Liver (tissue), 9 donors: ENCODE data around the gene CUX1. TPM values are rescaled to one million over a fixed set of nuclear protein-coding genes. Genes with fewer than 3 reads are reported as not detected.
"Not testable (repeated sequence)": the region's sequence is repeated elsewhere in the genome, so short reads cannot be mapped to it uniquely, and the experiment has no call there.

ENCODE experiments used
- DNase-seq: peaks from one replicate; pipeline ENCODE4 v3.0.0-alpha.2; 2017; ENCODE audit warnings: low spot score
- H3K27ac ChIP-seq, 2 donors: one replicate each; pipeline ENCODE4 v1.7.0; 2013; ENCODE audit warnings: inconsistent platforms in 2 of 2, low read length in 2 of 2, control low read depth in 1 of 2, low read depth in 1 of 2, mild to moderate bottlenecking in 1 of 2
- H3K27me3 ChIP-seq, 4 donors: one replicate each; pipeline versions ENCODE4 v1.6.1 to v1.7.0; 2013; ENCODE audit warnings: low read length in 3 of 4, inconsistent platforms in 1 of 4, mild to moderate bottlenecking in 1 of 4, moderate library complexity in 1 of 4; ENCODE audit not compliant: control insufficient read depth in 4 of 4, insufficient read depth in 4 of 4
- H3K36me3 ChIP-seq, 4 donors: one replicate each; pipeline versions ENCODE4 v1.6.1 to v1.7.0; 2013; ENCODE audit warnings: low read length in 3 of 4, mild to moderate bottlenecking in 3 of 4, low read depth in 1 of 4, moderate library complexity in 1 of 4; ENCODE audit not compliant: control insufficient read depth in 4 of 4, insufficient read depth in 3 of 4
- H3K4me1 ChIP-seq, 4 donors: one replicate each; pipeline versions ENCODE4 v1.6.1 to v1.7.0; 2013; ENCODE audit warnings: low read length in 3 of 4, mild to moderate bottlenecking in 3 of 4, moderate library complexity in 1 of 4; ENCODE audit not compliant: control insufficient read depth in 4 of 4, insufficient read depth in 4 of 4
- H3K4me3 ChIP-seq, 3 donors: one replicate each; pipeline versions ENCODE4 v1.6.1 to v1.7.0; 2013; ENCODE audit warnings: low read length in 3 of 3, control low read depth in 1 of 3, low read depth in 1 of 3, mild to moderate bottlenecking in 1 of 3
- H3K9ac ChIP-seq, 2 donors: one replicate each; pipeline ENCODE4 v1.7.0; 2013; ENCODE audit warnings: low read length in 2 of 2, mild to moderate bottlenecking in 2 of 2, moderate library complexity in 2 of 2, control low read depth in 1 of 2, low read depth in 1 of 2
- H3K9me3 ChIP-seq, 4 donors: one replicate each; pipeline versions ENCODE4 v1.6.1 to v1.7.0; 2013; ENCODE audit warnings: low read length in 3 of 4; ENCODE audit not compliant: control insufficient read depth in 4 of 4
- EGR1 ChIP-seq, 2 donors: IDR thresholded peaks; 2 replicates each; pipeline ENCODE4 v1.6.1; 2016 to 2018; ENCODE audit warnings: antibody characterized with exemption in 2 of 2, low read depth in 2 of 2
- FOXA2 ChIP-seq: IDR thresholded peaks from 2 replicates; pipeline ENCODE4 v1.6.1; 2016; ENCODE audit warnings: antibody characterized with exemption
- RAD21 ChIP-seq, 2 donors: IDR thresholded peaks; 2 replicates each; pipeline ENCODE4 v1.6.1; 2016; ENCODE audit warnings: antibody characterized with exemption in 2 of 2, mild to moderate bottlenecking in 2 of 2
- RXRA ChIP-seq, 2 donors: IDR thresholded peaks; 2 replicates each; pipeline ENCODE4 v1.6.1; 2017 to 2018; ENCODE audit warnings: antibody characterized with exemption in 2 of 2, mild to moderate bottlenecking in 1 of 2
- TAF1 ChIP-seq: conservative IDR thresholded peaks from 2 replicates; pipeline ENCODE4 v1.6.1; 2016; ENCODE audit warnings: antibody characterized with exemption, mild to moderate bottlenecking
- YY1 ChIP-seq: IDR thresholded peaks from 2 replicates; pipeline ENCODE4 v1.6.1; 2016; ENCODE audit warnings: antibody characterized with exemption, mild to moderate bottlenecking
- WGBS: extraction: QIAGEN DNeasy Blood & Tissue Kit; methylation state at CpG from one replicate; pipeline ENCODE4 v1.1.7; 2013; 5-methylcytosine and 5-hydroxymethylcytosine counted together
- polyA plus RNA-seq, 2 donors: library from polyadenylated mRNA; stranded (reverse) in 1 of 2; unstranded in 1 of 2; fragments of 200-250 nt in 1 of 2; fragments of >200 nt in 1 of 2; fragmentation: Nextera tagmentation in 1 of 2; extraction: Ambion mirVana in 1 of 2; gene quantifications; one replicate each; pipeline versions ENCODE4 v1.2.1 to v1.2.3, GENCODE V29; 2013 to 2015
- total RNA-seq, 2 donors: library from RNA; depleted of rRNA; stranded (reverse); fragments of >200 nt; gene quantifications; one replicate each; pipeline ENCODE4 v1.2.3, GENCODE V29; 2014
- TF ChIP-seq, protein P1 (sequence below): fragments of 150-350 bp; IDR thresholded peaks from 2 replicates; pipeline ENCODE4 v1.5.1; 2017; ENCODE audit warnings: improper control_type of control experiment, low read depth, low read length; ENCODE audit not compliant: missing input control
- TF ChIP-seq, protein P2 (sequence below): IDR thresholded peaks from 2 replicates; pipeline ENCODE4 v1.6.1; 2016; ENCODE audit warnings: antibody characterized with exemption, mild to moderate bottlenecking
- TF ChIP-seq, protein P3 (sequence below): IDR thresholded peaks from 2 replicates; pipeline ENCODE4 v1.6.1; 2016; ENCODE audit warnings: antibody characterized with exemption
- TF ChIP-seq, protein P4 (sequence below): IDR thresholded peaks from 2 replicates; pipeline ENCODE4 v1.6.1; 2016; ENCODE audit warnings: antibody characterized with exemption
- donor health status: healthy.
- donor health status: healthy.
- donor health status: healthy.
- donor health status: healthy.
- donor health status: healthy.

CUX1 gene
- total and polyA plus RNA-seq, 4 donors, result 18.6 to 40.6 (median 21.4) TPM

DNA sequence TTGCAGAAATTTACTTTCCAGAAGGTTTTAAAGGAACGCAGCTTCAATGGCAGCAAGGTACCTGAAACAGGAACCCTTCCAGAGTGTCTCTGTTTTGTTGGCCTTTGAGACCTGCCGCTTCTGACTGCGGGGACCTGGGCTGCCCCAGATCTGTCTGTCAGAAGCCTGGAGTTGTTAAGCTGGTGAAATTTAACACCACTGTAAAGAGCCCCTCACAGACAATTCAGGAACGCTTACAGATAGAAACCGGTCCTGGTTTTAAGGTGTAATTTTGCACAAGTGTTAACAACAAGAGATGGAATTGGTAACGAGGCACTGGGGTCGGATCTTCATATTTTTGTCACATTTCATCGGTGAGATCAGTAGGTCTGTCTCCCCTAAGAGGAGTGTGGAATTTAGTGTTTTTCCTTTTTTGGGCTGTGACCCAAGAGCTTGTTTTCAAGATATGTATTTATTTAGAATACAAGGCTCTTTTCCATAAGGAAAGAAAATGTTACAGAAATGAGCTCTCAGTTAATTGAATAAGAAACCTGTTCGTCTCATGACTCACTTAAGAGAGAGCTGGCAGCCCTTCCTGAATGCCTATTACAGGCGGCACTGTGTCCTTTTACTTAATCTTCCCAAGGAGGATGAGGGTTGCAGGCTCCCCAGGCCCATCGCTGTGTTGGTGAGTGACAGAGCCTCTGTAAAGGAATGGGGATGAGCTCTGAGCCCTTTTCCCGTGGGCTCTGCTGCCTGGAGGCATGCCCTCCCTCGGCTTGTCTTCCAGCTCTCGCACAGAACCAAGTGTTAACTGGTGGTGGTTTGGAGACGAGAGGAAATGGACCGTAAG lies 168.7 kb downstream of the CUX1 start:
- no peaks in the 10 kb centered on the region for H3K4me1 ChIP-seq
- H3K36me3 ChIP-seq, result no peaks in the 10 kb centered on the region
- DNase-seq, result no peak
- no peaks in the 10 kb centered on the region for H3K9me3 ChIP-seq
- H3K4me3 ChIP-seq, result no peak overlapping the region
- H3K27ac ChIP-seq, result no peak overlapping the region
- TF ChIP-seq, protein P1, sequence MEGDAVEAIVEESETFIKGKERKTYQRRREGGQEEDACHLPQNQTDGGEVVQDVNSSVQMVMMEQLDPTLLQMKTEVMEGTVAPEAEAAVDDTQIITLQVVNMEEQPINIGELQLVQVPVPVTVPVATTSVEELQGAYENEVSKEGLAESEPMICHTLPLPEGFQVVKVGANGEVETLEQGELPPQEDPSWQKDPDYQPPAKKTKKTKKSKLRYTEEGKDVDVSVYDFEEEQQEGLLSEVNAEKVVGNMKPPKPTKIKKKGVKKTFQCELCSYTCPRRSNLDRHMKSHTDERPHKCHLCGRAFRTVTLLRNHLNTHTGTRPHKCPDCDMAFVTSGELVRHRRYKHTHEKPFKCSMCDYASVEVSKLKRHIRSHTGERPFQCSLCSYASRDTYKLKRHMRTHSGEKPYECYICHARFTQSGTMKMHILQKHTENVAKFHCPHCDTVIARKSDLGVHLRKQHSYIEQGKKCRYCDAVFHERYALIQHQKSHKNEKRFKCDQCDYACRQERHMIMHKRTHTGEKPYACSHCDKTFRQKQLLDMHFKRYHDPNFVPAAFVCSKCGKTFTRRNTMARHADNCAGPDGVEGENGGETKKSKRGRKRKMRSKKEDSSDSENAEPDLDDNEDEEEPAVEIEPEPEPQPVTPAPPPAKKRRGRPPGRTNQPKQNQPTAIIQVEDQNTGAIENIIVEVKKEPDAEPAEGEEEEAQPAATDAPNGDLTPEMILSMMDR, result no peak
- TF ChIP-seq RXRA (IDR thresholded peaks at IDR 0.05) (no peak), RAD21 (IDR thresholded peaks at IDR 0.05) (no peak), TAF1 (no peak), YY1 (no peak), FOXA2 (no peak)
- TF ChIP-seq, protein P2, sequence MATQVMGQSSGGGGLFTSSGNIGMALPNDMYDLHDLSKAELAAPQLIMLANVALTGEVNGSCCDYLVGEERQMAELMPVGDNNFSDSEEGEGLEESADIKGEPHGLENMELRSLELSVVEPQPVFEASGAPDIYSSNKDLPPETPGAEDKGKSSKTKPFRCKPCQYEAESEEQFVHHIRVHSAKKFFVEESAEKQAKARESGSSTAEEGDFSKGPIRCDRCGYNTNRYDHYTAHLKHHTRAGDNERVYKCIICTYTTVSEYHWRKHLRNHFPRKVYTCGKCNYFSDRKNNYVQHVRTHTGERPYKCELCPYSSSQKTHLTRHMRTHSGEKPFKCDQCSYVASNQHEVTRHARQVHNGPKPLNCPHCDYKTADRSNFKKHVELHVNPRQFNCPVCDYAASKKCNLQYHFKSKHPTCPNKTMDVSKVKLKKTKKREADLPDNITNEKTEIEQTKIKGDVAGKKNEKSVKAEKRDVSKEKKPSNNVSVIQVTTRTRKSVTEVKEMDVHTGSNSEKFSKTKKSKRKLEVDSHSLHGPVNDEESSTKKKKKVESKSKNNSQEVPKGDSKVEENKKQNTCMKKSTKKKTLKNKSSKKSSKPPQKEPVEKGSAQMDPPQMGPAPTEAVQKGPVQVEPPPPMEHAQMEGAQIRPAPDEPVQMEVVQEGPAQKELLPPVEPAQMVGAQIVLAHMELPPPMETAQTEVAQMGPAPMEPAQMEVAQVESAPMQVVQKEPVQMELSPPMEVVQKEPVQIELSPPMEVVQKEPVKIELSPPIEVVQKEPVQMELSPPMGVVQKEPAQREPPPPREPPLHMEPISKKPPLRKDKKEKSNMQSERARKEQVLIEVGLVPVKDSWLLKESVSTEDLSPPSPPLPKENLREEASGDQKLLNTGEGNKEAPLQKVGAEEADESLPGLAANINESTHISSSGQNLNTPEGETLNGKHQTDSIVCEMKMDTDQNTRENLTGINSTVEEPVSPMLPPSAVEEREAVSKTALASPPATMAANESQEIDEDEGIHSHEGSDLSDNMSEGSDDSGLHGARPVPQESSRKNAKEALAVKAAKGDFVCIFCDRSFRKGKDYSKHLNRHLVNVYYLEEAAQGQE, result no peak
- TF ChIP-seq, protein P3, sequence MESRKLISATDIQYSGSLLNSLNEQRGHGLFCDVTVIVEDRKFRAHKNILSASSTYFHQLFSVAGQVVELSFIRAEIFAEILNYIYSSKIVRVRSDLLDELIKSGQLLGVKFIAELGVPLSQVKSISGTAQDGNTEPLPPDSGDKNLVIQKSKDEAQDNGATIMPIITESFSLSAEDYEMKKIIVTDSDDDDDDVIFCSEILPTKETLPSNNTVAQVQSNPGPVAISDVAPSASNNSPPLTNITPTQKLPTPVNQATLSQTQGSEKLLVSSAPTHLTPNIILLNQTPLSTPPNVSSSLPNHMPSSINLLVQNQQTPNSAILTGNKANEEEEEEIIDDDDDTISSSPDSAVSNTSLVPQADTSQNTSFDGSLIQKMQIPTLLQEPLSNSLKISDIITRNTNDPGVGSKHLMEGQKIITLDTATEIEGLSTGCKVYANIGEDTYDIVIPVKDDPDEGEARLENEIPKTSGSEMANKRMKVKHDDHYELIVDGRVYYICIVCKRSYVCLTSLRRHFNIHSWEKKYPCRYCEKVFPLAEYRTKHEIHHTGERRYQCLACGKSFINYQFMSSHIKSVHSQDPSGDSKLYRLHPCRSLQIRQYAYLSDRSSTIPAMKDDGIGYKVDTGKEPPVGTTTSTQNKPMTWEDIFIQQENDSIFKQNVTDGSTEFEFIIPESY, result no peak
- TF ChIP-seq, protein P4, sequence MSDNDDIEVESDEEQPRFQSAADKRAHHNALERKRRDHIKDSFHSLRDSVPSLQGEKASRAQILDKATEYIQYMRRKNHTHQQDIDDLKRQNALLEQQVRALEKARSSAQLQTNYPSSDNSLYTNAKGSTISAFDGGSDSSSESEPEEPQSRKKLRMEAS, result no peak
- 91% methylated on average over 16 of the region's 16 CpGs for WGBS
- H3K9ac ChIP-seq, result no peak overlapping the region
- H3K27me3 ChIP-seq, result no peaks in the 10 kb centered on the region

DNA sequence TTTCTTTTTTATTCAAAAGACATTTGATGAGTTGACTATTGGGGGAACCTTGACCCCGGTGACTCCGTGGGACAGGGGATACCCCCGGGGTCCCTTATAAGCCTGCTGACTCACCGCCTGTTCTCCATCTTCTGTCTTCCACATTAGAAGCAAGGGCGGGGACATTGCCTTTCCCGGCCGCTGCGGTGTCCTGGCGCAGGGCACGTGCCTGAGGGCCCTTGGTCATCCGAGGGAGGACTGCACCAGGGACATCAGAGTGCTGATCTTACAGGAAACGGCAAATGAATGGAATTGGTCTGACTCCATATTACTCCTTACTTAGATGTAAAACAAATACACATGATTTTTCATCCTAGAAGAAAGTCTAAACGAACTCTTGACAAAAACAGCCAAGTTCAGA lies 170.1 kb downstream of the CUX1 start:
- Histone ChIP-seq H3K27me3 (no peaks in the 10 kb centered on the region), H3K4me3 (no peak overlapping the region), H3K9me3 (no peaks in the 10 kb centered on the region), H3K4me1 (no peaks in the 10 kb centered on the region), H3K9ac (no peak overlapping the region), H3K27ac (no peak overlapping the region), H3K36me3 (no peaks in the 10 kb centered on the region)
- DNase-seq, result no peak
- TF ChIP-seq FOXA2 (no peak), EGR1 (IDR thresholded peaks at IDR 0.05; ENCODE audit: low read depth in 2 of 2) (no peak), RAD21 (IDR thresholded peaks at IDR 0.05) (no peak)
- TF ChIP-seq, protein P2, result no peak
- TF ChIP-seq, protein P3, result no peak
- WGBS, result 96% methylated on average over 13 of the region's 13 CpGs

DNA sequence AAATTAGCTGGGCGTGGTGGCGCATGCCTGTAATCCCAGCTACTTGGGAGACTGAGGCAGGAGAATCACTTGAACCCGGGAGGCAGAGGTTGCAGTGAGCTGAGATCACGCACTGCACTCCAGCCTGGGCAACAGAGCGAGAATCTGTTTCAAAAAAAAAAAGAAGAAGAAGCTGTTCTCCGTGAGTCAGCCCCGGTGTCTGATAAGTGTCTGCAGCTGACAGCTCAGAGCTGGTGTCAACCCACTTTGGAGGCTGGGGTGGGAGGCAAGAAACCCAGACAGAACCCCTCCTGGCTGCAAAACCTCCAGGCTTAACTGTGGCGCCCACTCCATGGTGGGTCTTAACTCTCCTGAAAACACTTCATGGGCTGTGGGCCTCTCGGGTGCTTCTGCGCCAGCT lies 170.6 kb downstream of the CUX1 start:
- WGBS, result 94% methylated on average over 10 of the region's 10 CpGs
- H3K4me1 ChIP-seq, result not testable (repeated sequence)

More for the DNA sequence above, 170.6 kb downstream of the CUX1 start:
- H3K36me3 ChIP-seq, H3K27me3 ChIP-seq, H3K4me3 ChIP-seq, H3K9ac ChIP-seq, DNase-seq, H3K9me3 ChIP-seq, H3K27ac ChIP-seq: not testable (repeated sequence)
